ENCODE results near the gene GPLD1. TPM values are rescaled to one million over a fixed set of nuclear protein-coding genes. Genes with fewer than 3 reads are reported as not detected.

The GPLD1 gene
- total RNA-seq, 1 experiment from 2014 or later: 10.1 TPM

GRCh38 chr6:24490948-24491347 lies 1.6 kb upstream of the GPLD1 start:
- H3K27ac Mint-ChIP-seq (ENCODE audit: unreplicated experiment): no peak overlapping the region
- POLR2A ChIA-PET: no interaction called here
- CTCF ChIA-PET: no interaction called here
- no TSS peak for BruUV-seq (replicated peaks)
- H3K36me3 Mint-ChIP-seq (ENCODE audit: insufficient read depth, unreplicated experiment): peaks cover 9% of the 10 kb centered on the region
- no peaks in the 10 kb centered on the region for H3K27me3 Mint-ChIP-seq (ENCODE audit: insufficient read depth, unreplicated experiment)
- intact Hi-C loops (cut with micrococcal nuclease; ENCODE audit: unreplicated experiment): loop anchor here (5.0 kb wide), 1 partner anchor 59 kb away; no protein-coding TSS in a partner anchor
- no peak overlapping the region for H3K4me3 ChIP-seq (ENCODE audit: low read depth, low read length)
- no peaks in the 10 kb centered on the region for H3K27me3 ChIP-seq (replicated peaks; ENCODE audit: control insufficient read depth, insufficient read depth, low read length)
- no peak overlapping the region for H3K4me3 Mint-ChIP-seq (ENCODE audit: unreplicated experiment)
- DNase-seq: no peak
- no peaks in the 10 kb centered on the region for H3K9me3 ChIP-seq
- TF ChIP-seq CTCF (IDR thresholded peaks at IDR 0.05; ENCODE audit: insufficient read depth in 1 of 2, low read depth in 1 of 2, low read length in 1 of 2, severe bottlenecking in 1 of 2, unreplicated experiment in 1 of 2): no peak
- H3K4me1 ChIP-seq: no peaks in the 10 kb centered on the region; the same call in 1 of the 2 replicates
- H3K4me1 Mint-ChIP-seq (ENCODE audit: low read depth, unreplicated experiment): peaks cover 13% of the 10 kb centered on the region
- H3K36me3 ChIP-seq (ENCODE audit: control insufficient read depth, insufficient read depth, low read length): no peaks in the 10 kb centered on the region
- H3K9me3 Mint-ChIP-seq (ENCODE audit: unreplicated experiment): no peaks in the 10 kb centered on the region

- no peaks in the 10 kb centered on the region for H3K27me3 Mint-ChIP-seq (ENCODE audit: insufficient read depth, unreplicated experiment)
- H3K27ac Mint-ChIP-seq (ENCODE audit: unreplicated experiment): no peak overlapping the region
- H3K9me3 Mint-ChIP-seq (ENCODE audit: unreplicated experiment): no peaks in the 10 kb centered on the region
- Histone ChIP-seq H3K4me1 (no peaks in the 10 kb centered on the region; the same call in 1 of the 2 replicates), H3K4me3 (ENCODE audit: low read depth, low read length) (no peak overlapping the region), H3K27me3 (replicated peaks; ENCODE audit: control insufficient read depth, insufficient read depth, low read length) (no peaks in the 10 kb centered on the region), H3K36me3 (ENCODE audit: control insufficient read depth, insufficient read depth, low read length) (no peaks in the 10 kb centered on the region), H3K9me3 (no peaks in the 10 kb centered on the region)
- H3K4me1 Mint-ChIP-seq (ENCODE audit: low read depth, unreplicated experiment): peaks cover 13% of the 10 kb centered on the region
- ChIA-PET POLR2A (no interaction called here), CTCF (interaction anchor here (0.5 kb wide), 2 partner anchors 31 to 533 kb away, joined by 3 read pairs; no protein-coding TSS in a partner anchor)
- no peaks in the 10 kb centered on the region for H3K36me3 Mint-ChIP-seq (ENCODE audit: insufficient read depth, unreplicated experiment)
- no peak overlapping the region for H3K4me3 Mint-ChIP-seq (ENCODE audit: unreplicated experiment)
- DNase-seq: peak in 1 of 2 experiments; percentile 44
- intact Hi-C loops (cut with micrococcal nuclease; ENCODE audit: unreplicated experiment): loop anchor here (5.0 kb wide), 1 partner anchor 58 kb away; no protein-coding TSS in a partner anchor
- no TSS peak for BruUV-seq (replicated peaks)
- no peak for TF ChIP-seq CTCF (IDR thresholded peaks at IDR 0.05; ENCODE audit: insufficient read depth in 1 of 2, low read depth in 1 of 2, low read length in 1 of 2, severe bottlenecking in 1 of 2, unreplicated experiment in 1 of 2)
Observed at GRCh38 chr6:24489881-24490280, 503 bp upstream of the GPLD1 start.

- TF ChIP-seq CTCF (IDR thresholded peaks at IDR 0.05; ENCODE audit: insufficient read depth in 1 of 2, low read depth in 1 of 2, low read length in 1 of 2, severe bottlenecking in 1 of 2, unreplicated experiment in 1 of 2): no peak
- Histone ChIP-seq H3K9me3 (no peaks in the 10 kb centered on the region), H3K4me1 (no peaks in the 10 kb centered on the region), H3K36me3 (ENCODE audit: control insufficient read depth, insufficient read depth, low read length) (no peaks in the 10 kb centered on the region), H3K4me3 (ENCODE audit: low read depth, low read length) (no peak overlapping the region), H3K27me3 (replicated peaks; ENCODE audit: control insufficient read depth, insufficient read depth, low read length) (no peaks in the 10 kb centered on the region)
- H3K4me1 Mint-ChIP-seq (ENCODE audit: low read depth, unreplicated experiment): no peaks in the 10 kb centered on the region
- CTCF ChIA-PET: no interaction called here
- H3K27me3 Mint-ChIP-seq (ENCODE audit: insufficient read depth, unreplicated experiment): no peaks in the 10 kb centered on the region
- no peak overlapping the region for H3K4me3 Mint-ChIP-seq (ENCODE audit: unreplicated experiment)
- intact Hi-C loops (cut with micrococcal nuclease; ENCODE audit: unreplicated experiment): no loop called here
- H3K36me3 Mint-ChIP-seq (ENCODE audit: insufficient read depth, unreplicated experiment): no peaks in the 10 kb centered on the region
- POLR2A ChIA-PET: no interaction called here
- no peaks in the 10 kb centered on the region for H3K9me3 Mint-ChIP-seq (ENCODE audit: unreplicated experiment)
- DNase-seq: no peak
- H3K27ac Mint-ChIP-seq (ENCODE audit: unreplicated experiment): no peak overlapping the region
- no TSS peak for BruUV-seq (replicated peaks)
Observed at GRCh38 chr6:24486065-24486464, 3.3 kb downstream of the GPLD1 start.
